ENCODE measurements around the gene MEIS1. TPM values are rescaled to one million over a fixed set of nuclear protein-coding genes. Genes with fewer than 3 reads are reported as not detected.

MEIS1 gene
- total and polyA plus RNA-seq, 2 of the 8 experiments (the other 6 are each of a cell fraction or from before 2014, with no cell fraction given): 0.17 to 1.2 TPM

- 91% methylated on average over 11 of the region's 18 CpGs; no CpG with 5 or more reads in 1 of the 2 experiments for WGBS, 2 experiments (ENCODE audit: extremely low coverage in 1 of 2, insufficient coverage in 1 of 2, insufficient read length in 1 of 2, insufficient replicate concordance in 2 of 2, low coverage in 1 of 2, low lambda C conversion rate in 2 of 2, missing lambda C conversion rate in 1 of 2)
- no peak overlapping the region for H2BK15ac ChIP-seq (ENCODE audit: low read length)
- no peaks in the 10 kb centered on the region for H3K9me3 ChIP-seq (ENCODE audit: insufficient read depth in 2 of 2, low read depth in 1 of 2, low read length in 1 of 2)
- TF ChIP-seq SUZ12 (IDR thresholded peaks at IDR 0.05; ENCODE audit: low read length) (no peak), ASH2L (IDR thresholded peaks at IDR 0.05; ENCODE audit: low read length) (no peak), MAX (IDR thresholded peaks at IDR 0.05) (no peak), E2F6 (IDR thresholded peaks at IDR 0.05) (no peak), YY1 (IDR thresholded peaks at IDR 0.05; ENCODE audit: low read depth, low read length) (no peak), GABPA (IDR thresholded peaks at IDR 0.05; ENCODE audit: borderline replicate concordance, insufficient read depth, low read length) (no peak), SIRT6 (IDR thresholded peaks at IDR 0.05; ENCODE audit: low read length) (no peak), POU5F1 (IDR thresholded peaks at IDR 0.05; ENCODE audit: low read depth, low read length) (no peak), EGR1 (IDR thresholded peaks at IDR 0.05; ENCODE audit: borderline replicate concordance, low read depth, low read length) (no peak)
Measured at GRCh38 chr2:66418381-66418780, 16.5 kb upstream of the MEIS1 start.

More at GRCh38 chr2:66418381-66418780, 16.5 kb upstream of the MEIS1 start:
- Histone ChIP-seq H3K27ac (ENCODE audit: low read depth, low read length) (no peak overlapping the region), H3K79me1 (ENCODE audit: low read depth, low read length) (no peaks in the 10 kb centered on the region), H3K18ac (ENCODE audit: extremely low read depth, low read length) (no peak overlapping the region), H3K4me2 (ENCODE audit: insufficient read depth in 1 of 2, low read depth in 2 of 2, low read length in 2 of 2) (no peak overlapping the region), H2AK5ac (ENCODE audit: low read depth, low read length) (no peak overlapping the region), H3K4ac (replicated peaks; ENCODE audit: insufficient read length, low read depth, low read length) (no peak overlapping the region), H3K23me2 (ENCODE audit: low read depth, low read length) (no peaks in the 10 kb centered on the region), H3K9ac (replicated peaks in 1 of 4; ENCODE audit: extremely low read depth in 1 of 4, low read depth in 3 of 4, low read length in 3 of 4) (no peak overlapping the region), H2BK20ac (ENCODE audit: low read length) (no peak overlapping the region), H3K14ac (ENCODE audit: insufficient read length) (no peak overlapping the region), H3K23ac (ENCODE audit: insufficient read length) (no peak overlapping the region), H3K27me3 (replicated peaks in 1 of 4; ENCODE audit: control insufficient read depth in 3 of 4, extremely low read depth in 1 of 4, insufficient read depth in 3 of 4, low read length in 3 of 4) (no peaks in the 10 kb centered on the region; a peak in 3 of 7 replicates), H3K36me3 (ENCODE audit: control insufficient read depth in 2 of 4, insufficient read depth in 4 of 4, low read length in 3 of 4) (no peaks in the 10 kb centered on the region), H3K4me3 (ENCODE audit: extremely low read depth in 1 of 4, insufficient read depth in 2 of 4, low read depth in 3 of 4, low read length in 4 of 4) (no peak overlapping the region), H3K56ac (replicated peaks; ENCODE audit: insufficient read length, low read depth, low read length) (no peak overlapping the region), H4K8ac (ENCODE audit: extremely low read depth, insufficient read depth, low read length) (no peak overlapping the region), H2BK12ac (ENCODE audit: low read depth, low read length) (no peak overlapping the region), H4K20me1 (replicated peaks in 1 of 2; ENCODE audit: control insufficient read depth in 1 of 2, insufficient read depth in 2 of 2, low read length in 2 of 2) (no peaks in the 10 kb centered on the region), H4K91ac (replicated peaks; ENCODE audit: insufficient read length, low read length) (no peak overlapping the region), H3K79me2 (ENCODE audit: control insufficient read depth in 1 of 2, insufficient read depth in 2 of 2, low read length in 2 of 2) (no peaks in the 10 kb centered on the region), H2BK5ac (ENCODE audit: low read depth, low read length) (no peak overlapping the region), H4K5ac (ENCODE audit: insufficient read length, low read depth, low read length) (no peak overlapping the region), H2AFZ (ENCODE audit: low read length) (no peak overlapping the region), H3K4me1 (replicated peaks in 1 of 4; ENCODE audit: control insufficient read depth in 3 of 4, insufficient read depth in 4 of 4, low read length in 3 of 4) (peaks cover 1 to 4% (median 2%) of the 10 kb centered on the region in 4 experiments; a peak in 1 of 7 replicates), H2BK120ac (replicated peaks; ENCODE audit: low read depth, low read length) (no peak overlapping the region)
- ChIA-PET POLR2A (ENCODE audit: partially characterized antibody) (interaction anchor here (0.6 kb wide), 1 partner anchor 258 kb away, joined by 3 read pairs; no protein-coding TSS in a partner anchor), CTCF (ENCODE audit: partially characterized antibody) (interaction anchor here (0.8 to 3.1 kb wide), 5 partner anchors 11 to 307 kb away, joined by 3 to 10 read pairs (median 4); no protein-coding TSS in a partner anchor)
- FAIRE-seq: no peak
- no peak for DNase-seq (ENCODE audit: low read depth in 1 of 2, low spot score in 2 of 2)

All from H1 (cell line).